SK-N-SH treated with all-trans-retinoic acid at 6 μM for 48 hours (cell line): ENCODE results near the gene STARD13.

Source experiments
- GLIS3 ChIP-seq: fragments of 250-450 bp; sonication (Bioruptor Pico); IDR thresholded peaks from 2 replicates; pipeline ENCODE4 v1.5.0; 2020; ENCODE audit warnings: mild to moderate bottlenecking, moderate library complexity
- PATZ1 ChIP-seq: fragments of 250-450 bp; sonication (Bioruptor Pico); IDR thresholded peaks from 2 replicates; pipeline ENCODE4 v1.8.0; 2020; ENCODE audit warnings: mild to moderate bottlenecking, moderate library complexity, borderline replicate concordance
- TOX ChIP-seq: fragments of 250-450 bp; sonication (Bioruptor Pico); IDR thresholded peaks from 2 replicates; pipeline ENCODE4 v1.8.0; 2021; ENCODE audit warnings: mild to moderate bottlenecking, moderate library complexity, borderline replicate concordance

- no peak for TF ChIP-seq GLIS3 (CRISPR knock-in tag)
- TF ChIP-seq TOX (CRISPR knock-in tag), result no peak
- TF ChIP-seq PATZ1 (CRISPR knock-in tag), result no peak
Observed at GRCh38 chr13:33080972-33081590, 204.5 kb downstream of the STARD13 start.
